ENCODE results near the gene ERFL. TPM values are rescaled to one million over a fixed set of nuclear protein-coding genes. Genes with fewer than 3 reads are reported as not detected.
A peak's percentile ranks its signal among the peaks of the same experiment; 100 is the strongest.

The ERFL gene
- total RNA-seq, 5 donors from 2014 or later (not counting 1 experiment from before 2014, with no cell fraction given): 5.9 to 8.5 (median 6.3) TPM

- Histone ChIP-seq H3K36me3 (ENCODE audit: control insufficient read depth in 2 of 2, extremely low read depth in 1 of 2, insufficient read depth in 1 of 2, low read length in 1 of 2) (no peaks in the 10 kb centered on the region), H3K9me3 (no peaks in the 10 kb centered on the region), H3K4me3 (ENCODE audit: control insufficient read depth in 1 of 2, extremely low read depth in 1 of 2, low read length in 1 of 2) (no peak overlapping the region), H3K4me1 (ENCODE audit: control insufficient read depth in 1 of 2, extremely low read depth in 1 of 2, insufficient read depth in 2 of 2, low read length in 2 of 2) (peaks cover 24 to 63% of the 10 kb centered on the region in 2 experiments), H3K27me3 (replicated peaks in 1 of 2; ENCODE audit: control insufficient read depth in 2 of 2, extremely low read depth in 1 of 2, insufficient read depth in 2 of 2, low read length in 1 of 2) (peaks cover 0 to 18% of the 10 kb centered on the region in 2 experiments), H3K27ac (ENCODE audit: low read length) (peak overlapping the region; percentile 23)
- Mint-ChIP-seq H3K9me3 (no peaks in the 10 kb centered on the region), H3K4me3 (peak overlapping the region in 1 of 3 donors; percentile 41), H3K27me3 (peaks cover 4 to 7% of the 10 kb centered on the region in 2 donors), H3K36me3 (no peaks in the 10 kb centered on the region), H3K27ac (peak overlapping the region; percentile 84 to 86), H3K4me1 (peaks cover 60 to 72% (median 67%) of the 10 kb centered on the region in 3 donors)
- ChIA-PET POLR2A (no interaction called here), CTCF (interaction anchor here (0.6 to 0.7 kb wide), 4 partner anchors 12 to 215 kb away, joined by 3 to 10 read pairs (median 4); no protein-coding TSS in a partner anchor)
- DNase-seq (no peak), ATAC-seq (replicated peaks in 1 of 4) (no peak)
- 75% methylated on average over 7 of the region's 7 CpGs for WGBS (ENCODE audit: insufficient coverage)
Observed at GRCh38 chr19:41933693-41934426, 5.6 kb upstream of the ERFL start.

- ChIA-PET POLR2A (no interaction called here), CTCF (no interaction called here)
- ATAC-seq (replicated peaks in 1 of 4) (no peak), DNase-seq (no peak)
- peaks cover 24 to 63% of the 10 kb centered on the region in 2 experiments for H3K4me1 ChIP-seq (ENCODE audit: control insufficient read depth in 1 of 2, extremely low read depth in 1 of 2, insufficient read depth in 2 of 2, low read length in 2 of 2)
- peak overlapping the region in 1 of 3 donors; percentile 41 for H3K4me3 Mint-ChIP-seq
- no peak overlapping the region for H3K4me3 ChIP-seq (ENCODE audit: control insufficient read depth in 1 of 2, extremely low read depth in 1 of 2, low read length in 1 of 2)
- H3K27me3 ChIP-seq (replicated peaks in 1 of 2; ENCODE audit: control insufficient read depth in 2 of 2, extremely low read depth in 1 of 2, insufficient read depth in 2 of 2, low read length in 1 of 2): peaks cover 0 to 20% of the 10 kb centered on the region in 2 experiments
- H3K27ac Mint-ChIP-seq: peak overlapping the region; percentile 84 to 86
- no peak overlapping the region for H3K27ac ChIP-seq (ENCODE audit: low read length)
- no peaks in the 10 kb centered on the region for H3K9me3 ChIP-seq
- H3K27me3 Mint-ChIP-seq: peaks cover 4 to 7% of the 10 kb centered on the region in 2 donors
- peaks cover 61 to 73% (median 66%) of the 10 kb centered on the region in 3 donors for H3K4me1 Mint-ChIP-seq
- WGBS (ENCODE audit: insufficient coverage): 95% methylated on average over 26 of the region's 29 CpGs
- no peaks in the 10 kb centered on the region for H3K36me3 Mint-ChIP-seq
- H3K36me3 ChIP-seq (ENCODE audit: control insufficient read depth in 2 of 2, extremely low read depth in 1 of 2, insufficient read depth in 1 of 2, low read length in 1 of 2): no peaks in the 10 kb centered on the region
- H3K9me3 Mint-ChIP-seq: no peaks in the 10 kb centered on the region
Observed at GRCh38 chr19:41932720-41933332, 4.6 kb upstream of the ERFL start.

DNA sequence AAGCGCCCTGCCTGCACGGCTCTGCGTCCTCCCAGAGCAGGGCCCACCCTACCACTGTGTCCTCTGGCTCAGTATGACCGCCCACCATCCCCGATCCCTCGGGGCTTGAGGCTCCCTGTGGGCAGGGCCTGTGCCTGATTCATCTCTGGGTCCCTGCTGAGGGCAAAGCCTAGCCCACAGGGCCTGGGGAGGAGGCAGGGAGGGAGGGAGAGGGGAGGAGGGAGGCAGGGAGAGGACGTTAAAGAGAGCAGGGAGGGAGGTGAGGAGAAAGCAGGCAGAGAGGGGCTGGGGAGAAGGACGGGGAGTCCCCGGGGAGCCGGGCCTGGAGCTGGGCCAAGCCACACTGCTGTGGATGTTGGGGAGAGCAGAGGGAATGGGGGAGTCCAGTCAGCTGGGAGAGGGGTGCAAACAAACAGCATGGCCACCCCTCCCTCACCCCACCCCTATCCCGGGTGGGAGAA is 4.0 kb upstream of the ERFL start:
- H3K4me3 Mint-ChIP-seq: peak overlapping the region in 1 of 3 donors; percentile 41
- no peaks in the 10 kb centered on the region for H3K36me3 Mint-ChIP-seq
- WGBS (ENCODE audit: insufficient coverage): 76% methylated on average over 7 of the region's 11 CpGs
- H3K27ac Mint-ChIP-seq: peak overlapping the region; percentile 37 to 44
- Histone ChIP-seq H3K36me3 (ENCODE audit: control insufficient read depth in 2 of 2, extremely low read depth in 1 of 2, insufficient read depth in 1 of 2, low read length in 1 of 2) (no peaks in the 10 kb centered on the region), H3K27ac (ENCODE audit: low read length) (no peak overlapping the region), H3K4me3 (ENCODE audit: control insufficient read depth in 1 of 2, extremely low read depth in 1 of 2, low read length in 1 of 2) (no peak overlapping the region), H3K9me3 (no peaks in the 10 kb centered on the region), H3K4me1 (ENCODE audit: control insufficient read depth in 1 of 2, extremely low read depth in 1 of 2, insufficient read depth in 2 of 2, low read length in 2 of 2) (peaks cover 24 to 68% of the 10 kb centered on the region in 2 experiments), H3K27me3 (replicated peaks in 1 of 2; ENCODE audit: control insufficient read depth in 2 of 2, extremely low read depth in 1 of 2, insufficient read depth in 2 of 2, low read length in 1 of 2) (peaks cover 0 to 22% of the 10 kb centered on the region in 2 experiments)
- POLR2A ChIA-PET: no interaction called here
- H3K27me3 Mint-ChIP-seq: peaks cover 4 to 7% of the 10 kb centered on the region in 2 donors
- CTCF ChIA-PET: no interaction called here
- DNase-seq: no peak
- no peak for ATAC-seq (replicated peaks in 1 of 4)
- no peaks in the 10 kb centered on the region for H3K9me3 Mint-ChIP-seq
- peaks cover 57 to 68% (median 62%) of the 10 kb centered on the region in 3 donors for H3K4me1 Mint-ChIP-seq

DNA sequence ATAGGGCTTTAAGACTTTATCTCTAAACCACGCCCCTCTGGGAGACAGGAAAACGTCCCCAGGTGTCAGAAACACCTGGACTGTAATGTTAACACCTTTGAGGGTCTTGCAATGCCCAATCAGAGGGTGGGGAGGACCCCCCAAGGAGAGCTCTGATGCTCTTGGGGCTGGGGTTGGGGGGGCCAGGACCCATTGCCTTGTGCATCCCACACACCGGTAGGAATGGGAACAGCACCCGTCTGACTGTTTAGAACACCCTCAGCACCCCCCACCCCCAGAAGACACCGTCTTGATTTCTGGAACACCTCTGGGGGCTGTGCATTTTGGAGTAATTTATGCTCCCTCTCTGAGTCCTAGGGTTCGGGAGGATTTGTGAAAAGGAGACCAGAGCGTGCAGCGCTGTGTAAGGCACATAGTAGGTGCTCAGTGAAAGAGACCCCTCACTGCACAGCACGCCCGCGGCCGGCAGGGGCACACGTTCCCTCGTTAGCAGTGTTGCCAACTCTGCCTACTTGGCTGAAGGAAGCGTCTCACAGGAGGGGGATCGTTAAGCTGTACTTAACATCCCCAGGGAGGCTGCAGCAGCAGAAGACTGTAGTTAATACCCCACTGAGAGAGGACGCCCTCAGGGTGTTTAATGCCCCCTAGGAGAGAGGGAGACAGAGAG is 2.8 kb upstream of the ERFL start:
- no peaks in the 10 kb centered on the region for H3K9me3 ChIP-seq
- Mint-ChIP-seq H3K9me3 (no peaks in the 10 kb centered on the region), H3K27me3 (peaks cover 4 to 7% of the 10 kb centered on the region in 2 donors), H3K27ac (peak overlapping the region; percentile 4 to 69), H3K4me1 (peaks cover 48 to 57% (median 53%) of the 10 kb centered on the region in 3 donors), H3K4me3 (no peak overlapping the region), H3K36me3 (no peaks in the 10 kb centered on the region)
- H3K4me3 ChIP-seq (ENCODE audit: control insufficient read depth in 1 of 2, extremely low read depth in 1 of 2, low read length in 1 of 2): no peak overlapping the region
- ATAC-seq (replicated peaks in 1 of 4) (no peak), DNase-seq (no peak)
- WGBS (ENCODE audit: insufficient coverage): 64% methylated on average over 10 of the region's 17 CpGs
- peaks cover 24 to 59% of the 10 kb centered on the region in 2 experiments for H3K4me1 ChIP-seq (ENCODE audit: control insufficient read depth in 1 of 2, extremely low read depth in 1 of 2, insufficient read depth in 2 of 2, low read length in 2 of 2)
- no peak overlapping the region for H3K27ac ChIP-seq (ENCODE audit: low read length)
- no peaks in the 10 kb centered on the region for H3K36me3 ChIP-seq (ENCODE audit: control insufficient read depth in 2 of 2, extremely low read depth in 1 of 2, insufficient read depth in 1 of 2, low read length in 1 of 2)
- POLR2A ChIA-PET: interaction anchor here in 1 of 2 donors (0.6 kb wide), 1 partner anchor 56 kb away, joined by 3 read pairs; no protein-coding TSS in a partner anchor
- peaks cover 3 to 24% of the 10 kb centered on the region in 2 experiments for H3K27me3 ChIP-seq (replicated peaks in 1 of 2; ENCODE audit: control insufficient read depth in 2 of 2, extremely low read depth in 1 of 2, insufficient read depth in 2 of 2, low read length in 1 of 2)
- CTCF ChIA-PET: interaction anchor here in 1 of 2 donors (0.7 to 1.3 kb wide), 2 partner anchors 43 to 332 kb away, joined by 3 to 4 read pairs; no protein-coding TSS in a partner anchor

DNA sequence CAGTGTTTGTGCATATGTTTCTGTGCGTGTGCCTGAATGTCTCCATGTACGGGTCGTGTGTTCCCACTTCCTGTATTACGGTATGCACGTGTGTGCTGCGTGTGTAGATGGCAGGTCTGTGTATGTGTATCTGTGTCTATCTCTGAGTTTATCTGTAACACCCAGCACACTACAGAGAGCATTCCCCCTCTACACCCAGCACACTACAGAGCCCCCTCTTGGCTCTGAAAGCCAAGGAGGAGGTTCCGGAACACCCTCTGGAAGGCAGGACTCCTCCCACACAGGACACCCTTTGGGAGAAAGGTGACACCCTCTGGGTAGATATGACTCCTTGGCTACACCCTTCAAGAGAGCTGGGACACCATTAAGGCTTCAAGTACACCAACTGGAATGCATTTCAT is 2.1 kb upstream of the ERFL start:
- ATAC-seq (replicated peaks in 1 of 4): no peak
- POLR2A ChIA-PET: interaction anchor here in 1 of 2 donors (0.6 kb wide), 1 partner anchor 55 kb away, joined by 3 read pairs; no protein-coding TSS in a partner anchor
- CTCF ChIA-PET: no interaction called here
- Histone ChIP-seq H3K27me3 (replicated peaks in 1 of 2; ENCODE audit: control insufficient read depth in 2 of 2, extremely low read depth in 1 of 2, insufficient read depth in 2 of 2, low read length in 1 of 2) (peaks cover 7 to 20% of the 10 kb centered on the region in 2 experiments), H3K27ac (ENCODE audit: low read length) (no peak overlapping the region), H3K36me3 (ENCODE audit: control insufficient read depth in 2 of 2, extremely low read depth in 1 of 2, insufficient read depth in 1 of 2, low read length in 1 of 2) (no peaks in the 10 kb centered on the region), H3K9me3 (no peaks in the 10 kb centered on the region), H3K4me3 (ENCODE audit: control insufficient read depth in 1 of 2, extremely low read depth in 1 of 2, low read length in 1 of 2) (no peak overlapping the region), H3K4me1 (ENCODE audit: control insufficient read depth in 1 of 2, extremely low read depth in 1 of 2, insufficient read depth in 2 of 2, low read length in 2 of 2) (peaks cover 24 to 53% of the 10 kb centered on the region in 2 experiments)
- Mint-ChIP-seq H3K4me1 (peaks cover 46 to 55% (median 50%) of the 10 kb centered on the region in 3 donors), H3K4me3 (peak overlapping the region in 2 of 3 donors; percentile 49 to 62), H3K36me3 (no peaks in the 10 kb centered on the region), H3K27me3 (peaks cover 3 to 5% of the 10 kb centered on the region in 2 donors), H3K27ac (peak overlapping the region; percentile 59 to 84), H3K9me3 (no peaks in the 10 kb centered on the region)
- no CpG with 5 or more reads among the region's 7 CpGs for WGBS (ENCODE audit: insufficient coverage)
- DNase-seq: peak in 1 of 35 experiments; percentile 37
